Sigmoid colon (tissue), 7 donors: ENCODE data around the gene ENTPD6. TPM values are rescaled to one million over a fixed set of nuclear protein-coding genes. Genes with fewer than 3 reads are reported as not detected.
"Not testable (repeated sequence)": the region's sequence is repeated elsewhere in the genome, so short reads cannot be mapped to it uniquely, and the experiment has no call there.

Experiments used
- DNase-seq: peaks from one replicate; pipeline ENCODE4 v3.0.0-alpha.2; 2019
- H3K27ac ChIP-seq, 4 donors: fragments of 200-600 bp; sonication (generic); one replicate each; pipeline ENCODE4 v1.5.1; 2016 to 2019; ENCODE audit warnings: mild to moderate bottlenecking in 1 of 4
- H3K27me3 ChIP-seq, 3 donors: fragments of 200-600 bp; sonication (generic); one replicate each; pipeline ENCODE4 v1.5.1; 2019; ENCODE audit warnings: mild to moderate bottlenecking in 1 of 3
- H3K36me3 ChIP-seq, 4 donors: fragments of 200-600 bp; sonication (generic); one replicate each; pipeline ENCODE4 v1.5.1; 2016 to 2019
- H3K4me1 ChIP-seq, 4 donors: fragments of 200-600 bp; sonication (generic); one replicate each; pipeline ENCODE4 v1.5.1; 2017 to 2019
- H3K4me3 ChIP-seq, 4 donors: fragments of 200-600 bp; sonication (generic); one replicate each; pipeline ENCODE4 v1.5.1; 2017 to 2019; ENCODE audit warnings: mild to moderate bottlenecking in 2 of 4, moderate library complexity in 1 of 4
- H3K9me3 ChIP-seq, 4 donors: fragments of 200-600 bp in 3 of 4; sonication (generic) in 3 of 4; one replicate each; pipeline versions ENCODE4 v1.5.1 to v1.6.1; 2013 to 2019
- EP300 ChIP-seq, 4 donors: sonication (generic); formaldehyde crosslinking; IDR thresholded peaks; one replicate each; pipeline ENCODE4 v1.6.1; 2017; ENCODE audit warnings: antibody characterized with exemption in 4 of 4
- POLR2A ChIP-seq, 2 donors: fragments of 450-650 bp; IDR thresholded peaks; one replicate each; pipeline ENCODE4 v1.6.1; 2016; ENCODE audit warnings: antibody characterized with exemption in 2 of 2, mild to moderate bottlenecking in 2 of 2, moderate library complexity in 2 of 2
- POLR2AphosphoS5 ChIP-seq, 4 donors: sonication (generic); formaldehyde crosslinking; IDR thresholded peaks; one replicate each; pipeline ENCODE4 v1.6.1; 2017; ENCODE audit warnings: antibody characterized with exemption in 4 of 4
- WGBS, 2 donors: extraction: QIAGEN DNeasy Blood & Tissue Kit; methylation state at CpG; one replicate each; pipeline ENCODE4 v1.1.7; 2013; 5-methylcytosine and 5-hydroxymethylcytosine counted together
- intact Hi-C: fragments of 100-400 bp; cut with DNase I; formaldehyde crosslinking; loops from one replicate; pipeline ENCODE4 v1.15.1; 2023
- polyA plus RNA-seq, 3 donors: library from polyadenylated mRNA; stranded (reverse); fragments of 200-250 nt; gene quantifications; one replicate each; pipeline ENCODE4 v1.2.3, GENCODE V29; 2013
- total RNA-seq, 4 donors: library from RNA; depleted of rRNA; stranded (reverse); fragments of >200 nt; gene quantifications; one replicate each; pipeline ENCODE4 v1.1.0, GENCODE V29; 2016
- TF ChIP-seq, protein P1 (sequence below), 4 experiments: fragments of 450-650 bp in 3 of 4; fragments of 200-600 bp in 1 of 4; IDR thresholded peaks; one replicate each; pipeline ENCODE4 v1.5.1; 2016 to 2019; ENCODE audit warnings: antibody characterized with exemption in 4 of 4, mild to moderate bottlenecking in 3 of 4, moderate library complexity in 2 of 4
- donor health status: healthy with polysubstance abuse.
- donor health status: Bipolar disorder and iron deficiency.
- donor health status: healthy.

The ENTPD6 gene
- total and polyA plus RNA-seq, 7 donors: 26.0 to 117 (median 41.4) TPM

DNA sequence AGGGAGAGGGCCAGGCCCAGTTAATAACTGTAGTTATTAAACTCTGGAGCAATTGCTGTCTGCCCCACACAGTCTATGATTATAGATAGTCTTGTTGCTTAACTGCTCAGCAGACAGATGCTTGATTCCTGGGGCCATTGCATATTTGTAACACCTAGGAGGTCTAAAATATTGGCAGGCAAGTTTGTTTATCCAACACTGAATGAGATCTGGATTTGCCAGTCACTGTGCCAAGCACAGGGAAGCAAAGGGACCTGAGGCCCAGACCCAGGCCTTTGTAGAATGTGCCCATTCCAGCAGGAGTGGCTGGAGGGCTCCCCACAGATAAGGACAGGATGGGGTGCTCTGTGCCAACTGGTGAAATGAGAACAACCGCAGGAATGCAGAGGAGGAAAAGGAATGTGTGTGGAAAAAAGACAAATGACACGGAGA, 17.6 kb upstream of the ENTPD6 start:
- 71 to 93% methylated on average over 2 of the region's 2 CpGs for WGBS, 2 donors
- intact Hi-C loops: loop anchor here (5.0 kb wide), 2 partner anchors 96 to 111 kb away; partner anchors contain the start of gene VSX1
- no peaks in the 10 kb centered on the region for H3K27me3 ChIP-seq
- peak overlapping the region in 1 of 4 donors; percentile 50 for H3K27ac ChIP-seq
- H3K4me3 ChIP-seq: no peak overlapping the region
- DNase-seq: no peak
- H3K9me3 ChIP-seq: no peaks in the 10 kb centered on the region
- TF ChIP-seq, protein P1, sequence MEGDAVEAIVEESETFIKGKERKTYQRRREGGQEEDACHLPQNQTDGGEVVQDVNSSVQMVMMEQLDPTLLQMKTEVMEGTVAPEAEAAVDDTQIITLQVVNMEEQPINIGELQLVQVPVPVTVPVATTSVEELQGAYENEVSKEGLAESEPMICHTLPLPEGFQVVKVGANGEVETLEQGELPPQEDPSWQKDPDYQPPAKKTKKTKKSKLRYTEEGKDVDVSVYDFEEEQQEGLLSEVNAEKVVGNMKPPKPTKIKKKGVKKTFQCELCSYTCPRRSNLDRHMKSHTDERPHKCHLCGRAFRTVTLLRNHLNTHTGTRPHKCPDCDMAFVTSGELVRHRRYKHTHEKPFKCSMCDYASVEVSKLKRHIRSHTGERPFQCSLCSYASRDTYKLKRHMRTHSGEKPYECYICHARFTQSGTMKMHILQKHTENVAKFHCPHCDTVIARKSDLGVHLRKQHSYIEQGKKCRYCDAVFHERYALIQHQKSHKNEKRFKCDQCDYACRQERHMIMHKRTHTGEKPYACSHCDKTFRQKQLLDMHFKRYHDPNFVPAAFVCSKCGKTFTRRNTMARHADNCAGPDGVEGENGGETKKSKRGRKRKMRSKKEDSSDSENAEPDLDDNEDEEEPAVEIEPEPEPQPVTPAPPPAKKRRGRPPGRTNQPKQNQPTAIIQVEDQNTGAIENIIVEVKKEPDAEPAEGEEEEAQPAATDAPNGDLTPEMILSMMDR (IDR thresholded peaks at IDR 0.05): no peak
- TF ChIP-seq POLR2AphosphoS5 (IDR thresholded peaks at IDR 0.05) (no peak), POLR2A (IDR thresholded peaks at IDR 0.05) (no peak), EP300 (IDR thresholded peaks at IDR 0.05) (no peak)
- H3K4me1 ChIP-seq: peaks cover 0 to 24% (median 15%) of the 10 kb centered on the region in 4 donors
- H3K36me3 ChIP-seq: no peaks in the 10 kb centered on the region

DNA sequence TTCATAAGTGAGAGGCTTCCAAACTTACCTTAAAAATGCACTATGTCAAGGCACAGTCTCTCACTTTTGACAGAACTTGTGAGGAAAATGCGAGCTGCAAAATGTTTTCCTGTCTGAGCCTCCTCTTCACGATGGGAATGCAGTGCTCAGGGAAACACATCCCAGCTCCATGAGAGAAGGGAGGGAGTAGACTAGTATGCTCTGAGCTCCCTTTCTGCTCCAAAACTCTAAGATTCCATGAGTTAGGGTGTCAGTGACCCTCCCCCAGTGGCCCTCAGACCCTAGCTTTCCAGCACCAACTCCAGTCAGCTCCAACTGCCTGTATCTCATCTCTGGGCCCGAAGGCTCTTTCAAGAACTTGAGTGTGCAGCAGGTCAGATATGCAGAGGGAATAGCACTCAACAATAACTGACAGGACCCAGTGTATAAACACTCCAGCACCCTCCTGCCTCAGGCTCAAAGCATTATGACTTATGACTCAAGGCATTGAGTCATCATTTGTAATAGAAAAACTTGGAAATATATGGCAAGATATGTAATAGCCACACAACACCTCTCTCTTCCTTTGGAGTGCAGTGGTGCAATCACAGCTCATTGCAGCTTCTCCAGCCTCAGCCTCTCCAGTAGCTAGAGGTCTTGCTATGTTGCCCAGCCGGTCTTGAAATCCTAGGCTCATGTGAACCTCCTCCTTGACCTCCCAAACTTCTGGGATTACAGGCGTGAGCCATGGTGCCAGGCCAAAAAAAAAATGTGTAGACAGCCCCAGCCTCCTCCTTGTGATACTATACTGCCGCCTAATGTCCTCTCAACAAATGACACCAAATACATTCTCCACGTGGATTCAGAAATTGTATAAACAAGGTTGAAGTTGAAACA, 16.7 kb upstream of the ENTPD6 start:
- intact Hi-C loops: loop anchor here (1.0 to 5.0 kb wide), 3 partner anchors 96 to 186 kb away; partner anchors contain the start of genes APMAP and VSX1
- Histone ChIP-seq H3K4me1 (peaks cover 0 to 24% (median 15%) of the 10 kb centered on the region in 4 donors), H3K36me3 (no peaks in the 10 kb centered on the region), H3K27me3 (no peaks in the 10 kb centered on the region), H3K4me3 (no peak overlapping the region), H3K9me3 (no peaks in the 10 kb centered on the region), H3K27ac (peak overlapping the region; percentile 50 to 68 (median 58))
- no peak for TF ChIP-seq EP300 (IDR thresholded peaks at IDR 0.05)
- TF ChIP-seq POLR2AphosphoS5 (IDR thresholded peaks at IDR 0.05): peak; percentile 10 to 33 (median 27)
- TF ChIP-seq, protein P1 (IDR thresholded peaks at IDR 0.05): peak; percentile 60 to 78 (median 69)
- TF ChIP-seq POLR2A (IDR thresholded peaks at IDR 0.05): no peak
- 39 to 42% methylated on average over 7 of the region's 7 CpGs for WGBS, 2 donors
- peak; percentile 80 for DNase-seq

DNA sequence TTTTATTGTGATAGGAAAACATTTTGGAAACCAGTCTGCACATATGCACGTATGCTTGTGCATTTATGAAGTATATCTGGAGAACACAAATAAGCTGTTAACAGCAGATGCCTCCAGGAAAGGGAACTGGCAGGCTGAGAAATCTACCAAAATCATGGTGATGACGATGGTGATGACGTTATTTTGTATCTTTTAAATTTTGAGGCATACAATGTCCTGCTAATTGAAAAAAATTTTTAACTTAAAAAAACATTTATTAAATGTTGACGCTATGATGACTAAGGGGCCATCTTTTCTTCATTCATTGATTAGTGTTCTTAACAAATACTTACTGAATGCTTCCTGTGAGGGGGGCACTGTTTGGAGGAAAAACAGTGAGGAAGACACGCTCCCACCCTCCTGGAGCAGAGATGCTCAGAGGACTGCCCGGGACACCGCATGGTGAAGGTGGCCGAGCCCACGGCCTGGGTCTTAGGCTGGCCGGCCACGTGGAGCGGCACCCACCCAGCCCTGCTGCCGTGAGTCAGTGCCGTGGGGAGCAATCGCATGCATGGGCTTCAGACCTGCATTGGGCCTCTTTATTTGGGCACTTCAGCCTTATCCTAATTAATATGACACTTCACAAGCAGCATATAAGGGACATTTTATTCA, 15.9 kb upstream of the ENTPD6 start:
- peaks cover 0 to 24% (median 15%) of the 10 kb centered on the region in 4 donors for H3K4me1 ChIP-seq
- no peak overlapping the region for H3K4me3 ChIP-seq
- intact Hi-C loops: loop anchor here (1.0 to 5.0 kb wide), 3 partner anchors 97 to 187 kb away; partner anchors contain the start of genes APMAP and VSX1
- 62 to 66% methylated on average over 15 of the region's 15 CpGs for WGBS, 2 donors
- no peaks in the 10 kb centered on the region for H3K27me3 ChIP-seq
- H3K36me3 ChIP-seq: no peaks in the 10 kb centered on the region
- DNase-seq: no peak
- H3K9me3 ChIP-seq: no peaks in the 10 kb centered on the region
- peak overlapping the region in 1 of 4 donors; percentile 50 for H3K27ac ChIP-seq
- no peak for TF ChIP-seq POLR2AphosphoS5 (IDR thresholded peaks at IDR 0.05)
- TF ChIP-seq EP300 (IDR thresholded peaks at IDR 0.05): no peak
- TF ChIP-seq POLR2A (IDR thresholded peaks at IDR 0.05): no peak
- TF ChIP-seq, protein P1 (IDR thresholded peaks at IDR 0.05): no peak

DNA sequence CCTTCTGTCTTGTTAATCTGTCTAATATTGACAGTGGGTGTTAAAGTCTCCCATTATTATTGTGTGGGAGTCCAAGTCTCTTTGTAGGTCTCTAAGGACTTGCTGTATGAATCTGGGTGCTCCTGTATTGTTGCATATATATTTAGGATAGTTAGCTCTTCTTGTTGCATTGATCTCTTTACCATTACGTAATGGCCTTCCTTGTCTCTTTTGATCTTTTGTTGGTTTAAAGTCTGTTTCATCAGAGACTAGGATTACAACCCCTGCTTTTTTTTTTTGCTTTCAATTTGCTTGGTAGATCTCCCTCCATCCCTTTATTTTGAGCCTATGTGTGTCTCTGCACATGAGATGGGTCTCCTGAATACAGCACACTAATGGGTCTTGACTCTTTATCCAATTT, 11.1 kb upstream of the ENTPD6 start:
- H3K27ac ChIP-seq, H3K27me3 ChIP-seq, H3K36me3 ChIP-seq, H3K4me1 ChIP-seq, DNase-seq, intact Hi-C loops, H3K9me3 ChIP-seq, H3K4me3 ChIP-seq: not testable (repeated sequence)
- 95 to 98% methylated on average over 1 of the region's 1 CpG for WGBS, 2 donors

DNA sequence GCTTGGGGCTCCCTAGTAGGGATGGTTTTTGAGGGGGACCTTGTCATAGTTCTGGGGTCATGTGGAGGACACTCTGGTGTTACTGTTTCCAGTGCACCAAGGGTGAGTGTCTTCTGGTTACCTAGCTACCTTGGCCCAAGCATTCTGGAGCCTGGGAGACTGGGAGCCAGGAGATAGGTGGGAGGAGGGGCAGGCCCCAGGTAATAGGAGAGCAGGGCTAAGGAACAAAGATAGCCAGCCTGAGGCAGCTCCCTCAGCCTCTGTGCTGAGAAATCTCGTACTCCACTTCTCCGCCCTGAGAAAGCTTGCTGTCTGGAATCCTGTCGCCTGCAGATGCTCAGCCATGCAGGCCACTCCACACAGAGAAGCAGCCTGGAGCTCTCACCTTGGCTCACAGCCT, 8.3 kb upstream of the ENTPD6 start:
- no peak overlapping the region for H3K4me3 ChIP-seq
- H3K27ac ChIP-seq: no peak overlapping the region
- no peaks in the 10 kb centered on the region for H3K27me3 ChIP-seq
- TF ChIP-seq EP300 (IDR thresholded peaks at IDR 0.05) (no peak), POLR2A (IDR thresholded peaks at IDR 0.05) (no peak), POLR2AphosphoS5 (IDR thresholded peaks at IDR 0.05) (no peak)
- TF ChIP-seq, protein P1 (IDR thresholded peaks at IDR 0.05): no peak
- intact Hi-C loops: no loop called here
- WGBS, 2 donors: 94 to 96% methylated on average over 3 of the region's 3 CpGs
- H3K4me1 ChIP-seq: peaks cover 0 to 13% (median 0%) of the 10 kb centered on the region in 4 donors
- no peaks in the 10 kb centered on the region for H3K36me3 ChIP-seq
- no peak for DNase-seq
- no peaks in the 10 kb centered on the region for H3K9me3 ChIP-seq
